PC-3 (cell line): ENCODE measurements around the gene TMEM51.
"Not testable (repeated sequence)": the region's sequence is repeated elsewhere in the genome, so short reads cannot be mapped to it uniquely, and the experiment has no call there.

ENCODE experiments used
- CTCF ChIP-seq: fragments of 300-600 bp; sonication (generic); conservative IDR thresholded peaks from 2 replicates; pipeline ENCODE4 v1.5.1; 2017; ENCODE audit warnings: antibody characterized with exemption, low read depth, mild to moderate bottlenecking, low read length
- EZH2phosphoT487 ChIP-seq: fragments of 300-600 bp; sonication (generic); IDR thresholded peaks from 2 replicates; pipeline ENCODE4 v1.6.1; 2018; ENCODE audit warnings: mild to moderate bottlenecking, antibody characterized with exemption, low read length, borderline replicate concordance

- TF ChIP-seq CTCF, EZH2phosphoT487: not testable (repeated sequence)
Observed at GRCh38 chr1:15135604-15136003, 17.9 kb upstream of the TMEM51 start.
